GM12872 (cell line): ENCODE results near the gene RTBDN.
A peak's percentile ranks its signal among the peaks of the same experiment; 100 is the strongest.

Source experiments
- CTCF ChIP-seq: IDR thresholded peaks from 3 replicates; pipeline ENCODE4 v1.5.1; 2011; ENCODE audit warnings: low read depth, mild to moderate bottlenecking, low read length, moderate library complexity; ENCODE audit not compliant: insufficient read depth

Gene RTBDN

GRCh38 chr19:12864721-12865715 lies 30.6 kb upstream of the RTBDN start:
- no peak for TF ChIP-seq CTCF

- no peak for TF ChIP-seq CTCF
These were observed 29.8 kb upstream of the RTBDN start for GRCh38 chr19:12864143-12864542.

GRCh38 chr19:12859546-12859945 lies 25.2 kb upstream of the RTBDN start:
- TF ChIP-seq CTCF: no peak

- TF ChIP-seq CTCF: no peak
These were observed 23.9 kb upstream of the RTBDN start for GRCh38 chr19:12858041-12858928.

GRCh38 chr19:12856653-12857052 lies 22.3 kb upstream of the RTBDN start:
- no peak for TF ChIP-seq CTCF

GRCh38 chr19:12847159-12848139 lies 13.1 kb upstream of the RTBDN start:
- TF ChIP-seq CTCF: peak; percentile 96
